ENCODE results near the gene ZSWIM4. TPM values are rescaled to one million over a fixed set of nuclear protein-coding genes. Genes with fewer than 3 reads are reported as not detected.

ZSWIM4 gene
- total RNA-seq, 6 experiments from 2014 or later: 0.98 to 3.7 (median 1.7) TPM

GRCh38 chr19:13782537-13782936 is 12.7 kb upstream of the ZSWIM4 start:
- no peaks in the 10 kb centered on the region for H3K4me1 ChIP-seq
- no peak for DNase-seq
- no peaks in the 10 kb centered on the region for H3K27me3 ChIP-seq
- intact Hi-C loops (cut with DNase I): no loop called here
- no peak overlapping the region for H3K27ac ChIP-seq
- no peak for ATAC-seq
- no peak for TF ChIP-seq CTCF (IDR thresholded peaks at IDR 0.05)
- no peak for TF ChIP-seq POLR2A (IDR thresholded peaks at IDR 0.05)
- no peaks in the 10 kb centered on the region for H3K9me3 ChIP-seq
- 65% methylated on average over 8 of the region's 8 CpGs for WGBS (ENCODE audit: insufficient coverage, low coverage, low lambda C conversion rate, missing lambda C conversion rate)
- H3K4me3 ChIP-seq: no peak overlapping the region
- peaks cover 0 to 12% (median 6%) of the 10 kb centered on the region in 4 donors for H3K36me3 ChIP-seq

GRCh38 chr19:13783565-13784500 is 11.4 kb upstream of the ZSWIM4 start:
- H3K4me3 ChIP-seq: no peak overlapping the region
- H3K4me1 ChIP-seq: no peaks in the 10 kb centered on the region
- intact Hi-C loops (cut with DNase I): no loop called here
- H3K9me3 ChIP-seq: no peaks in the 10 kb centered on the region
- DNase-seq (no peak), ATAC-seq (no peak)
- TF ChIP-seq CTCF (IDR thresholded peaks at IDR 0.05): no peak
- TF ChIP-seq POLR2A (IDR thresholded peaks at IDR 0.05): no peak
- H3K27me3 ChIP-seq: no peaks in the 10 kb centered on the region
- H3K27ac ChIP-seq: no peak overlapping the region
- H3K36me3 ChIP-seq: peaks cover 0 to 3% (median 0%) of the 10 kb centered on the region in 4 donors
- WGBS (ENCODE audit: insufficient coverage, low coverage, low lambda C conversion rate, missing lambda C conversion rate): 74% methylated on average over 17 of the region's 18 CpGs

- Histone ChIP-seq H3K36me3 (no peaks in the 10 kb centered on the region), H3K4me1 (no peaks in the 10 kb centered on the region), H3K27me3 (no peaks in the 10 kb centered on the region), H3K27ac (no peak overlapping the region), H3K4me3 (no peak overlapping the region), H3K9me3 (no peaks in the 10 kb centered on the region)
- peak; percentile 75 to 83 (median 77) for DNase-seq
- TF ChIP-seq POLR2A (IDR thresholded peaks at IDR 0.05): no peak
- TF ChIP-seq CTCF (IDR thresholded peaks at IDR 0.05): peak; percentile 55 to 73 (median 67)
- 25% methylated on average over 7 of the region's 17 CpGs for WGBS (ENCODE audit: insufficient coverage, low coverage, low lambda C conversion rate, missing lambda C conversion rate)
- ATAC-seq: peak; percentile 84 to 90 (median 87)
- intact Hi-C loops (cut with DNase I): loop anchor here (5.0 kb wide), 1 partner anchor 77 kb away; no protein-coding TSS in a partner anchor
Measured at GRCh38 chr19:13784731-13785452, 10.4 kb upstream of the ZSWIM4 start.

- DNase-seq (no peak), ATAC-seq (peak in 2 of 4 donors; percentile 10 to 25)
- Histone ChIP-seq H3K4me3 (no peak overlapping the region), H3K36me3 (no peaks in the 10 kb centered on the region), H3K9me3 (no peaks in the 10 kb centered on the region), H3K27me3 (no peaks in the 10 kb centered on the region), H3K27ac (no peak overlapping the region), H3K4me1 (no peaks in the 10 kb centered on the region)
- 24% methylated on average over 4 of the region's 8 CpGs for WGBS (ENCODE audit: insufficient coverage, low coverage, low lambda C conversion rate, missing lambda C conversion rate)
- no peak for TF ChIP-seq POLR2A (IDR thresholded peaks at IDR 0.05)
- intact Hi-C loops (cut with DNase I): loop anchor here (5.0 kb wide), 1 partner anchor 73 kb away; no protein-coding TSS in a partner anchor
Measured at GRCh38 chr19:13788991-13789390, 6.3 kb upstream of the ZSWIM4 start.

Data from right lobe of liver (tissue), 6 donors.